GM13976 (cell line): Measurements from ENCODE around the gene CCDC197.

Experiments
- DNase-seq: peaks from one replicate; pipeline ENCODE4 v3.0.0; 2012; ENCODE audit warnings: low spot score
- in situ Hi-C: fragments of 300-500 bp; cut with MboI; formaldehyde crosslinking; loops from one replicate; pipeline ENCODE4 v1.12.0; 2022; ENCODE audit warnings: low sequenced_read_pairs, mixed read lengths, inconsistent platforms; ENCODE audit not compliant: unreplicated experiment
- TF ChIP-seq, protein P1 (sequence below): IDR thresholded peaks from 2 replicates; pipeline ENCODE4 v1.5.1; 2012; ENCODE audit warnings: borderline replicate concordance, mild to moderate bottlenecking; ENCODE audit not compliant: insufficient read depth; ENCODE audit errors: extremely low read depth, missing control alignments, control extremely low read depth

Gene CCDC197

DNA sequence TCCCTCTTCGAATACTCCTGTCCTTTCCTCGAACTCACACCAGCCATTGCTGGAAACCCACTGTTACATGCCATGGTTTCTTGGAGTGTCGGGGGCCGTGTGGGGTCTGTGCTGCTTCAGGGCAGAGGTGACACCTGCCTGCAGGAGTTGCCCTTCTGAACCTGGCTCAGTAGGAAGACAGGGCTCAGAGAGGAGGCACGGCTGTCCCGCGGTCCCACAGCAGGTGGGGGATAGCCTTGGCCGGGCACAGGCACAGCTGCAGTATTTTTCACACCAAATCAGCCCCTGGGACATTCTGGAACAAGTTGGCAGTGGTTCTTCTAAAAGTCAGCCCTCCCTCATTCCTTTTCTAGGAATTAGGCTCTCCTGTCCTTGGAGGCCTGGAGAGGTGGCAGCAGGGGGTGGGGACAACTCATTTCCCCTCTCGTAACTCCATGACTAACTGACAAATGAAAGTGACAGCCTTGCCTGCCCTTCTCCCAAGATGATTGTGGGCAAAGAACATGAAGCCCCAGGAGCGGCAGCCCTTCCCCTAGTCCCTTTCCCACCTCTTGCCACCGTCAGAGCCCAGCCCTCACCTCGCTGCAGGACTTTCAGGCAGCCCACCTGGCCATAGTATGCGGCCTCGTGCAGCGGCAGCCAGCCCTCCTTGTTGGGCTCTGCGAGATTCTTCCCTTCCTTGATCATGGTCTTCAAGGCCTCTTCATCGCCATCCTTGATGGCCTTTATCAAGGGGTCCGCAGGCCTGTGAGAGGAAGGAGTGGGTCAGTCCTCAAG lies 43.2 kb upstream of the CCDC197 start:
- no peak for DNase-seq
- TF ChIP-seq, protein P1, sequence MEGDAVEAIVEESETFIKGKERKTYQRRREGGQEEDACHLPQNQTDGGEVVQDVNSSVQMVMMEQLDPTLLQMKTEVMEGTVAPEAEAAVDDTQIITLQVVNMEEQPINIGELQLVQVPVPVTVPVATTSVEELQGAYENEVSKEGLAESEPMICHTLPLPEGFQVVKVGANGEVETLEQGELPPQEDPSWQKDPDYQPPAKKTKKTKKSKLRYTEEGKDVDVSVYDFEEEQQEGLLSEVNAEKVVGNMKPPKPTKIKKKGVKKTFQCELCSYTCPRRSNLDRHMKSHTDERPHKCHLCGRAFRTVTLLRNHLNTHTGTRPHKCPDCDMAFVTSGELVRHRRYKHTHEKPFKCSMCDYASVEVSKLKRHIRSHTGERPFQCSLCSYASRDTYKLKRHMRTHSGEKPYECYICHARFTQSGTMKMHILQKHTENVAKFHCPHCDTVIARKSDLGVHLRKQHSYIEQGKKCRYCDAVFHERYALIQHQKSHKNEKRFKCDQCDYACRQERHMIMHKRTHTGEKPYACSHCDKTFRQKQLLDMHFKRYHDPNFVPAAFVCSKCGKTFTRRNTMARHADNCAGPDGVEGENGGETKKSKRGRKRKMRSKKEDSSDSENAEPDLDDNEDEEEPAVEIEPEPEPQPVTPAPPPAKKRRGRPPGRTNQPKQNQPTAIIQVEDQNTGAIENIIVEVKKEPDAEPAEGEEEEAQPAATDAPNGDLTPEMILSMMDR: no peak
- in situ Hi-C loops: no loop called here

DNA sequence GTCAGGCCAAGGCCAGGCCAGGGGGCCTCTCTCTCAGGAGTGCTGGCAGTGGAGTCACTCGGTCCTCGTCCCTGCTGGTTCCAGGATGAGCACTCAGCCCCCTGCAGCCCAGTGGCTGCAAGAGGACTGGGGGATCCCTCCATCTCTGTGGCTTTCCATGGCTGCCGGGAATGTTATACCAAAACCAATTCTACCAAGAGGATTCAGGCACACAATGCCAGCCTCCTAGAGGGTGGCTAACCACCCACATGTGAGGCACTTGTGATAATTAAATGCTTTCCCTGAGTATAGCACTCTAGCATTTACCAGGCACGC lies 42.6 kb upstream of the CCDC197 start:
- TF ChIP-seq, protein P1: no peak
- in situ Hi-C loops: no loop called here
- no peak for DNase-seq

DNA sequence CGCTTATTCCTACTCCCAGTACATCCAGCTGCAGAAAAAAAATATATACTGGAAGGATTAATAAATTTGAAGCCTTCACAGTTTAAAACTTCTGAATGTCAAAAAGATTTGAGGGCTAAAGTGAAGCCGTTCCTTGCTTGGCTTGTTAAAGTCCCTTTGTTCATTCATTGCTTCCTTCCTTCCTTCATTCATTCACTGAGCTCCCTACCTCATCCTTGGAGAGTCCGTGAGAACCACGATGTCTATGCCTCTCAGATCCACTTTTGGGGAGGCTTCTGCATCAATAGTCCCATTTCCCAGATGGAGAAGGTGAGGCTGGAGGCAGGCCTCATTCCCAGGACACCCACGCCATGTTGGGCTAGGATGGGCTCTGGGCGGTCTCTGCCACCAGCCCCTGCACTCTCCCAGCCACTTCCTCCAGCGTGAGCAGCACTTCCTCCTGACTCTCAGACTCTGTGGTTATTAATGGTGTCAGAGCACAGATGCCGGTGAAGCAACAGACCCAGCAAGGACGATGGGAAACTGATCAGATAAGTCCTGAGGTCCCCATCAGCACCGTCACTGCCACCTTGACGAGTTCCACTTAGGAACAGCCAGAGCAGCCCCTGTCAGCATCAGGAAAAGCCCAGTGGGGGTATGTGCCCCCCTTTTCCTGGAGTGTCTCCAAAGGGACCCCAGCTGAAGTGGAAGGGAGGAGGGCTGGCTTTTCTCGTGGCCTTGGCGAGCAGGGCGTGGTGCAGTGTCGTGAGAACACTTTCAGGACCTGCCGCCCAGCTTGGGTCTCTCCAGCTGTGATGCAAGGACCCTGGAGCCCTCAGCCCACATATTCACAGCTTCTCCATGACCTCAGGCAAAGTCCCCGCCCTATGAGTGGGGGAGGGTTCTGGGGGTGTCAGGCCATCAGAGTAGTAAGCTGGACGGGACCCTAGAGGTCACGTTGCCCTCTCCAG lies 41.9 kb upstream of the CCDC197 start:
- in situ Hi-C loops: no loop called here
- TF ChIP-seq, protein P1: no peak
- peak; percentile 77 for DNase-seq

DNA sequence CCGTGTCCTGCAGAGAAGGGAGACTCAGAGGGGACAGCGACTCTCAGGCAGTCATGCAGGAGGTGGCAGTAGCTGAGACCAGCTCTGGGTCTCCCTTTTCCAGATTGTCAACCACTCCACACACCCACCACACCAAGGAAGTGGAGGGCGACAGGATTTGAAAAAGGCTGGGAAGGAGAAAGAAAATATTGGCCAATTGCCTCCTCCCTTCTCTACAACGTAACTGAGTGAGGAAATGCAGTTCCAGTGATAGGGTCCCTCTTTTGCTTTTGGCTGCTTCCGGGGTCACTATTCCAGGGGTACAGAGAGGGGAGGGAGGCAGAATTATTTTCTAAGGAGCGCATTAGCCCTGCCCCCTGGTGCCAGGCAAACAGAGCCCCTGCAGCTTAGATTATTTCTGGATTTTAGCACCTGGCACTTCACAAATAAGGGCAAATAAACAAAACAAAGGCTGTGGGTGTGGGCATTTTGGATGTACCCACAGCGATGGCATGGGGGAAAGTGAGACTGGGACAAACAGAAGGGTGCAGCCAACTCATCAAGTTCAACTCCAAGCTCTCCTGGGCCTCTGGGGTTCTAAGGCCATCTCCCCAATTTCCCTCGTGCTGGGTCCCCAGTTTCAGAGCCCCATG lies 41.1 kb upstream of the CCDC197 start:
- DNase-seq: no peak
- in situ Hi-C loops: no loop called here

DNA sequence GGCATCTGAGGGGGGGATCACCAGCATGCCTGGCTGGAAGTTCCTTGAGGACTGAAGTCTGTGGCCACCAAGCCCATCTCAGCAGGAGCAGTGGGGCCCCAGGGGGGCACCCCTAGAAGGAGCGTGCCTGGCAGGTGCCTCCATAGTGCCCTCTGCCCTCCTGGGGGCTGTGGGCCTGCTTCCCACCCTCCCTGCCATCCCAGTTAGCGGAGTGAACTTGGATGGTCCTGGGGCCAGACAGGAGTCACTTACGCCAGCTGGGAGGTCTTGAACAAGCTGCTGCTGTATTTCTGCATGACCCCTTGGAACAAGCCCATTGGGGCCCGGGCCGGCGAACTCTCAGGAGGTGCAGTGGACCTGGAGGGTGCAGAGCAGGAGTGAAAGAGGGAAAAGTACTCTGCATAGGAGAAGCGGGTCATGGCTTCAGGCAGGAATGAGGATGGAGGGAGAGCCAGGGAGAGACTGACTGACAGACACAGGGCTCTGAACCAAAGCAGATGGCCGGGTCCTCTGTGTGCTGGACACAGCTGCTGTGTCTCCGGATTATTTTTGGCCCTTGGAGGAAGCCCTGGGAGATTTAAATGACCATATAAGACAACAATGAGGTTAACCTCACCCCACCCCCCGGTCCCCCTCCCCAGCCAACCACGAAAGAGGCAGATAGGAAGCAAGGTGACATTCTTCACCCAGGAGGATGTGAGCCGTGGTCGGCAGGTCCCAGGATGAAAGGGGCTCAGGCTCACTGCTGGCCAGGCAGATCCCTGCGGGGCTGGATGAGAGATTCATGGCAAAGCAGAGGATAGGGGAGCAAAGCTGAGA lies 40.4 kb upstream of the CCDC197 start:
- peak; percentile 73 for DNase-seq
- in situ Hi-C loops: no loop called here

More for the DNA sequence above, 41.1 kb upstream of the CCDC197 start:
- TF ChIP-seq, protein P1: no peak

More for the DNA sequence above, 40.4 kb upstream of the CCDC197 start:
- TF ChIP-seq, protein P1: no peak
